ENCODE results near the gene MRPL9. TPM values are rescaled to one million over a fixed set of nuclear protein-coding genes. Genes with fewer than 3 reads are reported as not detected.
"Not testable (repeated sequence)": the region's sequence is repeated elsewhere in the genome, so short reads cannot be mapped to it uniquely, and the experiment has no call there.

Gene MRPL9
- total RNA-seq, 1 donor from 2014 or later, result 26.3 TPM

DNA sequence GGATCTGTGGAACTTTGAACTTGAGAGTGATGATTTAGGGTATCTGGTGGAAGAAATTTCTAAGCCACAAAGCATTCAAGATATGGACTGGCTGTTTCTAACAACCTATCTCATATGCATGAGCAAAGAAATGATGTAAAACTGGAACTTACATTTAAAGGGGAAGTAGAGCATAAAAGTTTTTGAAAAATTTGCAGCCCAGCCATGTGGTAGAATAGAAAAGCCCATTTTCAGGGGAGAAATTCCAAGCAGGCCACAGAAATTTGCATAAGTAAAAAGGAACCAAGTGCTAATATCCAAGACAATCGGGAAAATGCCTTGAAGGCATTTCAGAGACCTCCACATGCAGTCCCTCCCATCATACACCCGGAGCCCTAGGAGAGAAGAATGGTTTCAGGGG, 26.3 kb downstream of the MRPL9 start:
- ATAC-seq (no peak), DNase-seq (ENCODE audit: low spot score) (no peak)

DNA sequence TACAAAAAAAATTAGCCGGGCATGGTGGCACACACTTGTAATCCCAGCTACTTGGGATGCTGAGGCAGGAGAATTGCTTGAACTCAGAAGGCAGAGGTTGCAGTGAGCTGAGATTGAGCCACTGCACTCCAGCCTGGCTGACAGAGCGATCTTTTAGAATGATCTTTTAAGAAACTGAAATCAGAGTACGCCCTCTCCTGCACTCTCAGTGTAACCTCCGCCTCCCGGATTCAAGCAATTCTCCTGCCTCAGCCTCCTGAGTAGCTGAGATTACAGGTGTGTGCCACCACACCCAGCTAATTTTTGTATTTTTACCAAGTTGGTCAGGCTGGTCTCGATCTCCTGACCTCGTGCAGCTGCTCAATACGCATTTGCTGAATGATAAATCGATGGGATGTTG, 29.3 kb downstream of the MRPL9 start:
- not testable (repeated sequence) for DNase-seq (ENCODE audit: low spot score); ATAC-seq

GRCh38 chr1:151733126-151733525, 30.2 kb downstream of the MRPL9 start:
- ATAC-seq (no peak), DNase-seq (ENCODE audit: low spot score) (no peak)

DNA sequence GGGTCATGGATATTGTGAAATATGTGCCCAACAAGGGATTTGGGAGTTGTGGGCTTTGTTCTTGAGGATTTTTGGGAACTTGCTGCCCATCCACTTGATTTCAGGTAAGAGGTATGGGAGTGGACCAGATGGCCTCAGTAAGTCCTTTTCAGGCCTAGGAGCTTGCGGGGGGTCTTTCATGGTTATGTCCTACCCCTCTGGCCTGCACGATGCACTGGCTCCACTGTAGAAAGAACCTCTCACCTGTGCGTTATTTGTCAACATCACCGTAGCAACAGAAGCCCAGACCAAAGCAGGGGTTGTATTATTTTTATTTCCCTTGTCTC, 33.4 kb downstream of the MRPL9 start:
- ATAC-seq (no peak), DNase-seq (ENCODE audit: low spot score) (no peak)

- ATAC-seq, result peak; percentile 16
- peak; percentile 19 for DNase-seq (ENCODE audit: low spot score)
These were observed 33.9 kb downstream of the MRPL9 start for GRCh38 chr1:151729157-151729965.

DNA sequence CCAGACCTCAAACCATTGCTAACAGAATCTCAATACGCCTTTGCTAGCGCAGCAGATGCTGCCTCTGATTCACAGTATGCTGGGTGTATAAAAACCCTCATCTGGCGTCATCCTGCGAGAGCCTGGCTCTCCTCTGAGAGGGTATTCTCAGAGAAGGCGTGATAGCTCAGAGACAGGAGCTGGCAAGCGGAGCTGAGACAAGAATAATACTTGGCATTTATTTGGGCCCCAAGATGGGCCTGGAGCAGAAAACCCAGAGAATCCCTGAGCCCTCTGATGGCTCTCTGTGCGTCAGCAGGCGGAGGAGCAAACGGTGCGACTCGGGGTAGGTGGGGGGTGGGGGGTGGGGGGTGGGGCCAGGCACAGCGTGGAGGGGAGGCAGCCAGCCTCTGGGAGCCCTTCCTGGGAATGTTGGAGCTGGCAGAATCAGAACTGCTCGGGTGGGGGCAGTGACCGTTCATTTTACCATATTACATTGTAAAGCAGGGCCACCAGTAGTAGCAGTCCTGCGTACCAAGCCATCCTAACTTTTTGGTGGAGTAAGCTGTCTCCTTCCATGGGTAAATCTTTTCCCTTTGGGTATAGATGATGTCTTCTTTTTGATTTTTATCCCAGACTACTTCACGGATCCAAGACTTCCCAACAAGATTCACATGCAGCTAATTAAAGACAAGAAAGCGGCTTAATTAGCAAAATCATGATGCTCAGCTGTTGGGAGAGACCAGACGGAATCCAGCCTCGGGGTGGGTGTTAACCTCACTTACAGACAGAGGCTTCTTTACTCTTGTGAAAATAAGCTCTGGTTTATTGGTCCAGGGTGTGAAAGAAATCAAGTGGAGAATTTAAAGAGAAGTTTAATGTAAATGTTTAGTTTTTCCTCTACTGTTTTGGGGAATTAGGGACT, 34.9 kb downstream of the MRPL9 start:
- DNase-seq (ENCODE audit: low spot score) (no peak), ATAC-seq (peak; percentile 40)

GRCh38 chr1:151723726-151724370, 39.4 kb downstream of the MRPL9 start:
- ATAC-seq (no peak), DNase-seq (ENCODE audit: low spot score) (no peak)

GRCh38 chr1:151721788-151722510, 41.3 kb downstream of the MRPL9 start:
- ATAC-seq (no peak), DNase-seq (ENCODE audit: low spot score) (no peak)

- ATAC-seq (peak; percentile 88), DNase-seq (ENCODE audit: low spot score) (no peak)
These were observed 42.1 kb downstream of the MRPL9 start, which contains the start of gene RIIAD1 for GRCh38 chr1:151720974-151721787. RIIAD1 (plus strand) TSS chr1:151721522; CDS start chr1:151721537, 15 bp downstream.

DNA sequence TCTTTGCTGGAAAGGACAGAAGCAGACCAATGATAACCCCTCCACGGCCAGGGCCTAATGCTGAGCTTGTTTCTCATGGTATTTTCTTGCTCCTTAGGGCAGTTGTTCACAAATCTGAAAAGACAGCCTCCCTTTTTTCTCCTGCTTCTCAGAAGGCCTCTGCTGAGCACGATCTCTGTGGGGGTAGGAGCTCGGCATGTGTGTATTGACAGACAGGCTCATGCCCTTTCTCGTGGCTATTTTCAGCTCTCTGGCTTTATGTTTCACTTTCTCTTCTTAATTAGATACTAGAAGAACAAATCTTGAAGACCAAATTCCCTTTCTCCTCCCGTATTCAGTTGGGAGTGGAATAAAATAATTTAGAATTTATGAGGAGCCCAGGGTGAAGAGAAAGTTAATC, 42.7 kb downstream of the MRPL9 start:
- peak; percentile 74 for ATAC-seq
- no peak for DNase-seq (ENCODE audit: low spot score)

DNA sequence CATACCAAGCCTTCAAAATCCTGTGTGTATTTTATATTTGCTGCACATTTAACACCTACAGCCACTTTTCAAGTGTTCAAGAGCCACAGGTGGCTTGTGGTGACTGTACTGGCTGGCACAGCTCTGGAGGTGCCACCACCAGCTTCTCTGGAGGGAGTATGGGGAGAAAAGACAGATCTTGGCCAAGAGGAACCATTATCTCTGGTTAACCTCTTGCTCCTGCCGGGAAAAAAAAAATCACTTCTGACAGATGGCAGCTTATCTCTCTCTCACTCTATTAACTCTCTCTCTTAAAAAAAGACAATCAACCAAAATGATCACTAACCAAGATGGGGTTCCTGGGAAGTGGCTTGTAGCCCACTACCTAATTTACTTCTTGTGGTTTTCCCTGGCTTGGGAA, 43.2 kb downstream of the MRPL9 start:
- ATAC-seq (no peak), DNase-seq (ENCODE audit: low spot score) (no peak)

- ATAC-seq, result no peak
- no peak for DNase-seq (ENCODE audit: low spot score)
These were observed 44.6 kb downstream of the MRPL9 start for GRCh38 chr1:151718666-151719065.

GRCh38 chr1:151718011-151718431, 45.3 kb downstream of the MRPL9 start:
- ATAC-seq, result no peak
- DNase-seq (ENCODE audit: low spot score), result no peak

DNA sequence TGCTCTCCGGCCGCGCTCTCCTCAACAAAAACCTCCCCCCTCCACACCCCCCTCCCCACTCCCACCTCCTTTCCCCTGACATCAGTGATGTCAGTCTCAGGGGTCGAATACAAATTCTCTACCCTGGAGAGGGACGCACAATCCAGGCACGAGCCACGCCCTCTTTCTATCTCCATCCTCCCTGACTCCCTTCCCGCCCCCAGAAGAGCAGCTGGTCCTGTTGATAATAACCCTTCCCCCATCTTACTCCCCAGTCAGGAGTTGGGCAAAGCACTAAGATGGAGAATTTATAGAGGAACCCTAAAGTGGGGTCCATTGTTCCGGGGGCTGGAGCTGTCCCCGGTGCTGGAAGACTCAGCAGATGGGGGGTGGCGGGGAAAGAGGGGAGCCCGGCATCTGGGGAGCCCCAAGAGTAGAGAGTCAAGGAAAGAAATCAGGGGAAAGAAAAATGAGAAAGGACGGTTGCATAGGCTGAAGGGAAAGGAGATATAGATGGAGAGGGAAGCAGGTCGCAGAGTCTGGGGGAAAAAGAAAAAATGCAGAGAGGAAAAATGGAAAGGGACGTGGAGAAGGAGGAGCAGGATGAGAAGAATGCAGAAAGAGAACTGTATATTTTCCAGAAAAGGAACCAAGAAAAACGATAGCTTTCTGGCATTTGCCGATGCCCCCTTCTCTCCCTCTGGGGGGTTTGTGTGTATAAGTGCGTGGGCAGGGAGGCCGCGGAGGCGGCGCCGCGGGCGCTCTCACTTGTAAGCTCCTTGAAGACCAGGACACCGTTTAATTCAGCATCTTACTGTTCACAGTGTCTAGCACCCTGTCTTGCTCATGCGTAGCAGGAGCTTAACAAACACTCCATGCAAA, 46.3 kb downstream of the MRPL9 start, which contains the start of gene CELF3:
Gene CELF3 (minus strand): TSS at position 33 of the 861 bp plus-strand sequence. CDS start 783 bp downstream, outside the sequence.
- ATAC-seq, result no peak
- no peak for DNase-seq (ENCODE audit: low spot score)

DNA sequence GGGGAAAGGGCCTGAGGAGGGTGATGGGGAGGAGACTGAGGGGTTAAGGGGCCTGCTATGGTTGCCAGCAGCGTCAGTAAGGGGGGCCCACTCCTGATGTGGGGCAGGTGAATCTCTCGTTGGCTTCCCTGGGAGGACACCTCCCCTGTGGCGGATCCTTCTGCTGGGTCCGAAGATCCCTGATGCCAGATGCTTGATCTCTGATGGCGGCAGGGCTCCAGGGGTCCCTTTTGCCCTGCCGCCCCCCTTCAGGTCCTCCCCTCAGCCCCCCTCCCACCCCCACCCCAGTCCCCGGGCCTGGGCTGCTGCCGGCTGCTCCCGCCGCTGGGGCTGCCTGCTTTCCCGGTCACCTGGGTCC, 46.9 kb downstream of the MRPL9 start:
- ATAC-seq (no peak), DNase-seq (ENCODE audit: low spot score) (no peak)

- no peak for ATAC-seq
- no peak for DNase-seq (ENCODE audit: low spot score)
These were observed 47.4 kb downstream of the MRPL9 start for GRCh38 chr1:151715726-151716404.

DNA sequence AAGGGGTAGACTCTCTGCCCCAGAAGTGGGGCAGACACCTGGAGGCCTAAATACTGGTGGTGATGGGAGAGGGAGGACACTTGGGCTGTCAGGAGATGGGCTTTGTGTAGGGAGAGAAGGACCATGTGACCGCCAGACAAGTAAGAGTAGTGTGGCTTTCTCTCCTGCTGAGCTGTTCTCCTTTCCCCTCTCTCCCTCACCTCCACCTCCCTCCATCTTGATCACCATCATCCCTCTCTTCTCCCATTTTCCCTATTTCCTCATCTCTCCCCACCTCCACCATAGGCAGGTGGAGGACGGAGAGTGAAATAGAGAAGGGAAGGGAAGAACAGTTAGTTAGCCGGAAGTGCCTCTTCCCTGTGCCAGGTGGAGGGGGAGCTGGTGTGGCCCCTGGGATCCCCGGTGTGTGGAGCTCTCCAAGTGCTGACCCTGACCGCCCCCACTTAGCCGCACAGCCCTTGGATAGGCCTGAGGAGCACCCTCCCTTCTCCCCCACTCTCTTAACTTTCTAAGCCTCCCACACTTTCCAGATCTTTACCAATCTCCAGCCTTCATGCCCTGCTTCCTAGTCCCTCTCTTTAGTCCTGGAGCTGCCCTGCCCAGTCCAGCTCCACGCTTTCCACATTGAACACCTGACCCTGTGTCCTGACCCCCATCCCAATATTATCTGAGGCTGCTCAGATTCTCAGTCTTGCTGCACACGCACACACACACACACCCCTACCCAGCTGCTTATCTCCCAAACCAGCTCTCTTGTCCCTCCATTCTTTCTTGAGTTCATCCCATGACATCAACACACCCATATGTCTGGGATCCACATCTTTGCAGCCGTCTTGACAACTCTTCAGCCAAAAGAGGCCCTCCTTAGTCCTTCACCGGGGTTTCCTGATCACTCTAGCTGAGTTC, 48.2 kb downstream of the MRPL9 start:
- DNase-seq (ENCODE audit: low spot score) (no peak), ATAC-seq (no peak)

All from left lobe of liver (tissue), 2 donors.